SK-N-SH (cell line): Measurements from ENCODE around the gene EPHX1.
"Not testable (repeated sequence)": the region's sequence is repeated elsewhere in the genome, so short reads cannot be mapped to it uniquely, and the experiment has no call there.

ENCODE experiments used
- CTCF ChIP-seq: fragments of 200-600 bp; sonication (generic); IDR thresholded peaks from 2 replicates; pipeline ENCODE4 v1.6.1; 2017; ENCODE audit warnings: antibody characterized with exemption, mild to moderate bottlenecking, moderate library complexity
- EP300 ChIP-seq, 2 experiments: IDR thresholded peaks; 2 replicates each; pipeline versions ENCODE4 v1.4.0 to v1.6.1; 2012; ENCODE audit warnings: borderline replicate concordance in 1 of 2, low read depth in 1 of 2, low read length in 1 of 2
- FOXJ3 ChIP-seq: sonication (generic); formaldehyde crosslinking; IDR thresholded peaks from 2 replicates; pipeline ENCODE4 v1.5.1; 2020; ENCODE audit warnings: mild to moderate bottlenecking, missing genetic modification reagents
- IRF3 ChIP-seq: fragments of 150-350 bp; IDR thresholded peaks from 2 replicates; pipeline ENCODE4 v1.6.1; 2016; ENCODE audit warnings: mild to moderate bottlenecking, low read depth, low read length
- JUND ChIP-seq: IDR thresholded peaks from 2 replicates; pipeline ENCODE4 v1.4.0; 2012
- MXI1 ChIP-seq: IDR thresholded peaks from 2 replicates; pipeline ENCODE4 v1.6.1; 2012; ENCODE audit warnings: mild to moderate bottlenecking, low read depth, low read length, improper control_type of control experiment
- NFIC ChIP-seq: IDR thresholded peaks from 2 replicates; pipeline ENCODE4 v1.4.0; 2012; ENCODE audit warnings: borderline replicate concordance
- POLR2AphosphoS5 ChIP-seq: IDR thresholded peaks from 2 replicates; pipeline ENCODE4 v1.6.1; 2012; ENCODE audit warnings: low read depth, low read length
- RCOR1 ChIP-seq: fragments of 150-350 bp; IDR thresholded peaks from 2 replicates; pipeline ENCODE4 v1.6.1; 2017; ENCODE audit warnings: antibody characterized with exemption, low read length
- REST ChIP-seq: IDR thresholded peaks from 2 replicates; pipeline ENCODE4 v1.6.1; 2012; ENCODE audit warnings: mild to moderate bottlenecking, low read depth, low read length, moderate library complexity
- USF1 ChIP-seq: IDR thresholded peaks from 2 replicates; pipeline ENCODE4 v1.4.0; 2012; ENCODE audit warnings: low read depth, borderline replicate concordance

GRCh38 chr1:225761395-225761794 lies 48.5 kb upstream of the EPHX1 start:
- TF ChIP-seq CTCF; USF1; RCOR1; IRF3; NFIC; REST; EP300 (IDR thresholded peaks at IDR 0.05; ENCODE audit: borderline replicate concordance in 1 of 2, low read depth in 1 of 2, low read length in 1 of 2); FOXJ3 (CRISPR knock-in tag); POLR2AphosphoS5; JUND; MXI1: not testable (repeated sequence)
